Subcutaneous abdominal adipose tissue (tissue), 5 donors: ENCODE measurements around the gene HEATR5A.
"Not testable (repeated sequence)": the region's sequence is repeated elsewhere in the genome, so short reads cannot be mapped to it uniquely, and the experiment has no call there.

Experiments used
- H3K27ac ChIP-seq: one replicate; pipeline ENCODE4 v1.7.0; 2013; ENCODE audit warnings: low read depth, mild to moderate bottlenecking, inconsistent platforms, low read length, moderate library complexity
- H3K27me3 ChIP-seq, 5 donors: one replicate each; pipeline ENCODE4 v1.7.0; 2013; ENCODE audit warnings: low read length in 5 of 5, inconsistent platforms in 1 of 5; ENCODE audit not compliant: control insufficient read depth in 5 of 5, insufficient read depth in 4 of 5
- H3K36me3 ChIP-seq, 5 donors: one replicate each; pipeline ENCODE4 v1.7.0; 2013; ENCODE audit warnings: low read length in 5 of 5; ENCODE audit not compliant: control insufficient read depth in 5 of 5, insufficient read depth in 5 of 5
- H3K4me1 ChIP-seq, 5 donors: one replicate each; pipeline ENCODE4 v1.7.0; 2013; ENCODE audit warnings: low read length in 5 of 5, mild to moderate bottlenecking in 3 of 5, moderate library complexity in 1 of 5; ENCODE audit not compliant: control insufficient read depth in 5 of 5, insufficient read depth in 5 of 5
- H3K4me3 ChIP-seq, 5 donors: one replicate each; pipeline ENCODE4 v1.7.0; 2013; ENCODE audit warnings: low read length in 5 of 5, low read depth in 1 of 5
- H3K9ac ChIP-seq, 5 donors: one replicate each; pipeline ENCODE4 v1.7.0; 2013; ENCODE audit warnings: low read length in 5 of 5, mild to moderate bottlenecking in 4 of 5, moderate library complexity in 3 of 5
- H3K9me3 ChIP-seq, 5 donors: one replicate each; pipeline ENCODE4 v1.7.0; 2013; ENCODE audit warnings: low read length in 5 of 5; ENCODE audit not compliant: control insufficient read depth in 5 of 5
- donor health status: healthy.
- donor health status: healthy.
- donor health status: healthy.
- donor health status: healthy.
- donor health status: healthy.

Gene HEATR5A

DNA sequence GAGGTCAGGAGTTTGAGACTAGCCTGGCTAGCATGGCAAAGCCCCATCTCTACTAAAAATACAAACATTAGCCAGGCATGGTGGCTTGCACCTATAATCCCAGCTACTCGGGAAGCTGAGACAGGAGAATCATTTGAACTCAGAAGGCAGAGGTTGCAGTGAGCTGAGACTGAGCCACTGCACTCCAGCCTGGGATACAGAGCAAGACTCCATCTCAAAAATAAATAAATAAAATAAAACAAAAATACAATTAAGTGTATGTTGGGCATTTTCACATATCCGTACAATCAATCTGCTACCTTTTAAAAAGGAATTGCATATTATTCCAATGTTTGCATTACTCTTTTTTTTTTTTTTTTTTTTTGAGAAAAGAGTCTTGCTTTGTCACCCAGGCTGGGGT lies 165.1 kb downstream of the HEATR5A start:
- no peaks in the 10 kb centered on the region for H3K36me3 ChIP-seq
- no peaks in the 10 kb centered on the region for H3K27me3 ChIP-seq
- no peak overlapping the region for H3K9ac ChIP-seq
- no peaks in the 10 kb centered on the region for H3K9me3 ChIP-seq
- H3K4me3 ChIP-seq = no peak overlapping the region
- no peak overlapping the region for H3K27ac ChIP-seq
- peaks cover 0 to 3% (median 0%) of the 10 kb centered on the region in 5 donors for H3K4me1 ChIP-seq

DNA sequence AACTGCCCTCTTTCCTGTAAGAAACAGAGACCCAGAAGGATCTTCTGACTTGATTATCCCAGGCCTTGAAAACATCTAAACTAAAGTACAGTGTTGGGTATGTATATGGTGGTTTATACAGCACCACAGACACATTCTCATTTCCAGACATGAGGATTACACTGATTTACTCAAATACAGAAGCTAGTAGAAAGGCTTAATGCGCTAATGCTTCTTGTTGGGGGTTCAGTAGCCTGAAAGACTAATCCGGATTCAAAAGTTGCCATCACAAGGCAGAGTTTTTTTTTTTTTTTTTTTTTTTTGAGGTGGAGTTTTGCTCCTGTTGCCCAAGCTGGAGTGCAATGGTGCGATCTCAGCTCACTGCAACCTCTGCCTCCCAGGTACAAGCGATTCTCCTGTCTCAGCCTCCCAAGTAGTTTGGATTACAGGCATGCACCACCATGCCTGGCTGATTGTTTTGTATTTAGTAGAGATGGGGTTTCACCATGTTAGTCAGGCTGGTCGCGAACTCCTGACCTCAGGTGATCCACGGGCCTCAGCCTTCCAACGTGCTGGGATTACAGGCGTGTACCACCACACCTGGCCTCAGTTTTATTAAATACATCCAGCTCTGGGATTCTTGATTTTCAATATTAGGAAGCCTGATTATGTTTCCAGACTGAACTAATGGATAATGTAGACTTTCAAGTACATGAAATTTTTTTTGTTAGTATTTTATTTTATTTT lies 166.4 kb downstream of the HEATR5A start:
- Histone ChIP-seq H3K9me3 (no peaks in the 10 kb centered on the region), H3K4me1 (peaks cover 0 to 3% (median 0%) of the 10 kb centered on the region in 5 donors), H3K27me3 (no peaks in the 10 kb centered on the region), H3K36me3 (no peaks in the 10 kb centered on the region), H3K9ac (no peak overlapping the region), H3K27ac (no peak overlapping the region), H3K4me3 (no peak overlapping the region)

GRCh38 chr14:31252865-31253264 lies 167.5 kb downstream of the HEATR5A start:
- Histone ChIP-seq H3K4me1 (peaks cover 0 to 3% (median 0%) of the 10 kb centered on the region in 5 donors), H3K36me3 (no peaks in the 10 kb centered on the region)

GRCh38 chr14:31251028-31251958 lies 169.1 kb downstream of the HEATR5A start:
- H3K4me1 ChIP-seq = no peaks in the 10 kb centered on the region
- no peak overlapping the region for H3K27ac ChIP-seq
- H3K4me3 ChIP-seq = no peak overlapping the region
- H3K36me3 ChIP-seq = no peaks in the 10 kb centered on the region
- H3K9me3 ChIP-seq = no peaks in the 10 kb centered on the region
- no peaks in the 10 kb centered on the region for H3K27me3 ChIP-seq
- no peak overlapping the region for H3K9ac ChIP-seq

More at GRCh38 chr14:31252865-31253264, 167.5 kb downstream of the HEATR5A start:
- no peaks in the 10 kb centered on the region for H3K27me3 ChIP-seq
- no peaks in the 10 kb centered on the region for H3K9me3 ChIP-seq
- H3K27ac ChIP-seq = no peak overlapping the region
- no peak overlapping the region for H3K4me3 ChIP-seq
- H3K9ac ChIP-seq = no peak overlapping the region

DNA sequence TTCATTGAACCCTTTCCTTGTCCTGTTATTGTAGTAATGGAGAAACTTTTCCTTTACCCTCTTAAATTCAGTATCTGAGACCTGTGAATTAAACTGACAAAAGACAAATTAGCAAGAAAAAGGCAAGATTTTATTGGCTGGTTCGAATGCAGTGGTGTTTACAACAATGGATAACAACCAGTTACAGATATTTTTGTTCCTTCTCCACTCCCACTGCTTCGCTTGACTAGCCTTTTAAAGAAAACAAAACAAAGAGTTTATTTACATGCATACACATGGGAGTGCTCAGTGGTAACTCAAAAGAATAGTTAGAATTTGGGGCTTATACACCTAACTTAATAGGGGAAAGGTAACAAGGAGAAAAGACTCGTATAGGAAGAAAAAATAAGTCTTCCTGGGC lies 175.7 kb downstream of the HEATR5A start:
- no peaks in the 10 kb centered on the region for H3K36me3 ChIP-seq
- H3K9ac ChIP-seq = no peak overlapping the region
- H3K27ac ChIP-seq = no peak overlapping the region
- peaks cover 0 to 11% (median 9%) of the 10 kb centered on the region in 5 donors for H3K4me1 ChIP-seq
- no peaks in the 10 kb centered on the region for H3K9me3 ChIP-seq
- H3K4me3 ChIP-seq = no peak overlapping the region
- no peaks in the 10 kb centered on the region for H3K27me3 ChIP-seq

- Histone ChIP-seq H3K27ac (no peak overlapping the region), H3K27me3 (no peaks in the 10 kb centered on the region), H3K9me3 (no peaks in the 10 kb centered on the region), H3K36me3 (no peaks in the 10 kb centered on the region), H3K9ac (no peak overlapping the region), H3K4me1 (peaks cover 0 to 11% (median 9%) of the 10 kb centered on the region in 5 donors), H3K4me3 (no peak overlapping the region)
Observed at GRCh38 chr14:31243860-31244259, 176.5 kb downstream of the HEATR5A start.

DNA sequence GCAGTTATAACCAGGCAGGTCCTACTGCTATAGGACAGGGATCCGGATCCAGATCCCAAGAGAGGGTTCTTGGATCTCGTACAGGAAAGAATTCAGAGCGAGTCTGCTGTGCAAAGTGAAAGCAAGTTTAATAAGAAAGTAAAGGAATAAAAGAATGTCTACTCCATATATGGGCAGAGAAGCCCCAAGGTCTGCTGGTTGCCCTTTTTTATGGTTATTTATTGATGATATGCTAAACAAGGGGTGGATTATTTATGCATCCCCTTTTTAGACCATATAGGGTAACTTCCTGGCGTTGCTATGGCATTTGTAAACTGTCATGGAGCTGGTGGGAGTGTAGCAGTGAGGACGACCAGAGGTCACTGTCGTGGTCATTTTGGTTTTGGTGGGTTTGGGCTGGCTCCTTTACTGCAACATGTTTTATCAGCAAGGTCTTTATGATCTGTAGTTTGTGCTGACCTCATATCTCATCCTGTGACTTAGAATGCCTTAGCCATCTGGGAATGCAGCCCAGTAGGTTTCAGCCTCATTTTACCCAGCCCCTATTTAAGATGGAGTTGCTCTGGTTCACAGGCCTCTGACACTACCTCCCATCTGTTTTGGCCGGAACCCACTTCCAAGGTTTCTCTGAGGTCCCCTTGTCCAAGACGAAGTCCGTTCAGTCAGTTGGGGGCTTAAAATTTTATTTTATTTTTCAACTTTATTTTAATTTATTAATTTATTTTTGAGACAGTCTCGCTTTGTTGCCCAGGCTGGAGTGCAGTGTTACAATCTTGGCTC lies 178.0 kb downstream of the HEATR5A start:
- peak overlapping the region; percentile 29 to 50 (median 48) for H3K4me3 ChIP-seq
- H3K27ac ChIP-seq, H3K36me3 ChIP-seq, H3K9me3 ChIP-seq, H3K9ac ChIP-seq, H3K27me3 ChIP-seq: not testable (repeated sequence)
- peaks cover 0 to 11% (median 9%) of the 10 kb centered on the region in 5 donors for H3K4me1 ChIP-seq
